GM06990 (cell line): Measurements from ENCODE around the gene RGR.

Source experiments
- DNase-seq: peaks from one replicate; pipeline ENCODE4 v3.0.0-alpha.2; 2011; ENCODE audit not compliant: insufficient read length; ENCODE audit errors: extremely low read depth
- H3K27me3 ChIP-seq: replicated peaks from 2 replicates; pipeline ENCODE4 v1.6.0; 2011; ENCODE audit warnings: low read length; ENCODE audit not compliant: control insufficient read depth, insufficient read depth
- H3K36me3 ChIP-seq: 2 replicates; pipeline ENCODE4 v1.5.1; 2011; ENCODE audit warnings: low read length; ENCODE audit not compliant: control insufficient read depth, insufficient read depth
- H3K4me3 ChIP-seq: replicated peaks from 2 replicates; pipeline ENCODE4 v1.5.1; 2011; ENCODE audit warnings: low read depth, mild to moderate bottlenecking, control low read depth, low read length
- CTCF ChIP-seq: IDR thresholded peaks from 2 replicates; pipeline ENCODE4 v1.5.1; 2011; ENCODE audit warnings: low read length, control low read depth, mild to moderate bottlenecking, inconsistent platforms; ENCODE audit not compliant: insufficient read depth, poor library complexity, severe bottlenecking

RGR gene

GRCh38 chr10:84288151-84288550, 43.3 kb downstream of the RGR start:
- TF ChIP-seq CTCF = no peak
- no peak for DNase-seq
- no peak overlapping the region for H3K4me3 ChIP-seq

GRCh38 chr10:84289521-84290200, 44.8 kb downstream of the RGR start:
- no peak for TF ChIP-seq CTCF
- DNase-seq = no peak
- Histone ChIP-seq H3K4me3 (no peak overlapping the region), H3K36me3 (no peaks in the 10 kb centered on the region), H3K27me3 (0 out of 2 replicates have a peak, but pooled peaks cover 1% of the 10 kb centered on the region)

More at GRCh38 chr10:84288151-84288550, 43.3 kb downstream of the RGR start:
- no peaks in the 10 kb centered on the region for H3K36me3 ChIP-seq
- H3K27me3 ChIP-seq = 0 out of 2 replicates have a peak, but pooled peaks cover 1% of the 10 kb centered on the region

GRCh38 chr10:84290235-84290634, 45.4 kb downstream of the RGR start:
- no peak for TF ChIP-seq CTCF
- Histone ChIP-seq H3K4me3 (no peak overlapping the region), H3K36me3 (no peaks in the 10 kb centered on the region), H3K27me3 (0 out of 2 replicates have a peak, but pooled peaks cover 1% of the 10 kb centered on the region)
- DNase-seq = no peak

GRCh38 chr10:84291384-84291783, 46.5 kb downstream of the RGR start:
- TF ChIP-seq CTCF = no peak

GRCh38 chr10:84292502-84292901, 47.6 kb downstream of the RGR start:
- DNase-seq = no peak

More at GRCh38 chr10:84291384-84291783, 46.5 kb downstream of the RGR start:
- no peak overlapping the region for H3K4me3 ChIP-seq
- DNase-seq = no peak
- 0 out of 2 replicates have a peak, but pooled peaks cover 1% of the 10 kb centered on the region for H3K27me3 ChIP-seq
- no peaks in the 10 kb centered on the region for H3K36me3 ChIP-seq

More at GRCh38 chr10:84292502-84292901, 47.6 kb downstream of the RGR start:
- TF ChIP-seq CTCF = no peak
- Histone ChIP-seq H3K4me3 (no peak overlapping the region), H3K36me3 (no peaks in the 10 kb centered on the region), H3K27me3 (0 out of 2 replicates have a peak, but pooled peaks cover 1% of the 10 kb centered on the region)
